ENCODE results near the gene NADSYN1. TPM values are rescaled to one million over a fixed set of nuclear protein-coding genes. Genes with fewer than 3 reads are reported as not detected.

NADSYN1 gene
- total RNA-seq, 3 donors from 2014 or later: 112 to 210 (median 141) TPM

- intact Hi-C loops (cut with DNase I, micrococcal nuclease): no loop called here
- no peak for DNase-seq
- Histone ChIP-seq H3K36me3 (ENCODE audit: low read depth) (no peaks in the 10 kb centered on the region), H3K9me3 (no peaks in the 10 kb centered on the region), H3K4me3 (no peak overlapping the region), H3K4me1 (ENCODE audit: low read depth) (no peaks in the 10 kb centered on the region)
- ATAC-seq: no peak
- TF ChIP-seq CTCF (IDR thresholded peaks at IDR 0.05): no peak
These were observed 29.7 kb upstream of the NADSYN1 start for GRCh38 chr11:71423181-71423790.

GRCh38 chr11:71425409-71425808 lies 27.6 kb upstream of the NADSYN1 start:
- DNase-seq: no peak
- intact Hi-C loops (cut with DNase I, micrococcal nuclease): no loop called here

GRCh38 chr11:71425860-71426259 lies 27.1 kb upstream of the NADSYN1 start:
- ATAC-seq (no peak), DNase-seq (no peak)
- intact Hi-C loops (cut with DNase I, micrococcal nuclease): no loop called here
- H3K36me3 ChIP-seq (ENCODE audit: low read depth): no peaks in the 10 kb centered on the region
- H3K9me3 ChIP-seq: no peaks in the 10 kb centered on the region
- TF ChIP-seq CTCF (IDR thresholded peaks at IDR 0.05): no peak
- H3K4me1 ChIP-seq (ENCODE audit: low read depth): no peaks in the 10 kb centered on the region
- no peak overlapping the region for H3K4me3 ChIP-seq

More at GRCh38 chr11:71425409-71425808, 27.6 kb upstream of the NADSYN1 start:
- no peak overlapping the region for H3K4me3 ChIP-seq
- no peak for TF ChIP-seq CTCF (IDR thresholded peaks at IDR 0.05)
- no peaks in the 10 kb centered on the region for H3K9me3 ChIP-seq
- H3K4me1 ChIP-seq (ENCODE audit: low read depth): no peaks in the 10 kb centered on the region
- ATAC-seq: no peak
- H3K36me3 ChIP-seq (ENCODE audit: low read depth): no peaks in the 10 kb centered on the region

- Histone ChIP-seq H3K9me3 (no peaks in the 10 kb centered on the region), H3K36me3 (ENCODE audit: low read depth) (no peaks in the 10 kb centered on the region), H3K4me1 (ENCODE audit: low read depth) (no peaks in the 10 kb centered on the region), H3K4me3 (no peak overlapping the region)
- TF ChIP-seq CTCF (IDR thresholded peaks at IDR 0.05): no peak
- DNase-seq (no peak), ATAC-seq (no peak)
- intact Hi-C loops (cut with DNase I, micrococcal nuclease): no loop called here
These were observed 26.6 kb upstream of the NADSYN1 start for GRCh38 chr11:71426413-71426812.

- H3K36me3 ChIP-seq (ENCODE audit: low read depth): no peaks in the 10 kb centered on the region
- no peak overlapping the region for H3K4me3 ChIP-seq
- H3K9me3 ChIP-seq: no peaks in the 10 kb centered on the region
- intact Hi-C loops (cut with DNase I, micrococcal nuclease): no loop called here
- ATAC-seq (no peak), DNase-seq (no peak)
- no peak for TF ChIP-seq CTCF (IDR thresholded peaks at IDR 0.05)
- H3K4me1 ChIP-seq (ENCODE audit: low read depth): peaks cover 11% of the 10 kb centered on the region
These were observed 24.1 kb upstream of the NADSYN1 start for GRCh38 chr11:71428861-71429435.
